Smooth muscle cell (in vitro differentiated cells): Measurements from ENCODE around the gene CDC25C. TPM values are rescaled to one million over a fixed set of nuclear protein-coding genes. Genes with fewer than 3 reads are reported as not detected.
"Not testable (repeated sequence)": the region's sequence is repeated elsewhere in the genome, so short reads cannot be mapped to it uniquely, and the experiment has no call there.

Experiments used
- DNase-seq: peaks from one replicate; lab custom pipeline; 2025; ENCODE audit not compliant: unreplicated experiment; lab: John Stamatoyannopoulos, UW
- H2AFZ ChIP-seq: fragments of 200-600 bp; sonication (generic); 2 replicates; pipeline ENCODE4 v1.6.0; 2016; ENCODE audit warnings: antibody characterized with exemption, low read depth, mild to moderate bottlenecking
- H3F3A ChIP-seq: fragments of 200-600 bp; sonication (generic); 2 replicates; pipeline ENCODE4 v1.6.0; 2017; ENCODE audit warnings: antibody characterized with exemption, low read depth
- H3K27ac ChIP-seq: fragments of 200-600 bp; sonication (generic); 2 replicates; pipeline ENCODE4 v1.5.1; 2016; ENCODE audit warnings: low read depth, mild to moderate bottlenecking
- H3K27me3 ChIP-seq: fragments of 200-600 bp; sonication (generic); 2 replicates; pipeline ENCODE4 v1.6.1; 2016; ENCODE audit warnings: low read depth, mild to moderate bottlenecking
- H3K36me3 ChIP-seq: fragments of 200-600 bp; sonication (generic); 2 replicates; pipeline ENCODE4 v1.5.1; 2016; ENCODE audit warnings: low read depth
- H3K4me1 ChIP-seq: fragments of 200-600 bp; sonication (generic); 2 replicates; pipeline ENCODE4 v1.5.1; 2016; ENCODE audit warnings: low read depth
- H3K4me2 ChIP-seq: fragments of 200-600 bp; sonication (generic); 2 replicates; pipeline ENCODE4 v1.6.0; 2016; ENCODE audit warnings: mild to moderate bottlenecking
- H3K4me3 ChIP-seq: fragments of 200-600 bp; sonication (generic); 2 replicates; pipeline ENCODE4 v1.5.1; 2016; ENCODE audit warnings: mild to moderate bottlenecking
- H3K79me2 ChIP-seq: fragments of 200-600 bp; sonication (generic); 2 replicates; pipeline ENCODE4 v1.6.0; 2016; ENCODE audit warnings: low read depth, mild to moderate bottlenecking
- H3K9ac ChIP-seq: fragments of 200-600 bp; sonication (generic); 2 replicates; pipeline ENCODE4 v1.6.0; 2016; ENCODE audit warnings: low read depth
- H3K9me3 ChIP-seq: fragments of 200-600 bp; sonication (generic); replicated peaks from 2 replicates; pipeline ENCODE4 v1.5.1; 2016; ENCODE audit warnings: low read depth
- H4K20me1 ChIP-seq: fragments of 200-600 bp; sonication (generic); 2 replicates; pipeline ENCODE4 v1.6.0; 2016; ENCODE audit warnings: low read depth
- WGBS: methylation state at CpG from one replicate; pipeline ENCODE4 v1.1.7; 2016; ENCODE audit warnings: low lambda C conversion rate; 5-methylcytosine and 5-hydroxymethylcytosine counted together
- polyA plus RNA-seq: library from polyadenylated mRNA; unstranded; fragments of >200 nt; fragmentation: Nextera tagmentation; extraction: Ambion mirVana; gene quantifications from 2 replicates; pipeline ENCODE4 v1.2.1, GENCODE V29; 2016
- total RNA-seq: library from RNA; depleted of rRNA; stranded (reverse); fragments of >200 nt; gene quantifications from 2 replicates; pipeline ENCODE4 v1.2.3, GENCODE V29; 2014
- TF ChIP-seq, protein P1 (sequence below): fragments of 200-600 bp; sonication (generic); IDR thresholded peaks from 2 replicates; pipeline ENCODE4 v1.5.1; 2017; ENCODE audit warnings: borderline replicate concordance, mild to moderate bottlenecking, antibody characterized with exemption; ENCODE audit not compliant: insufficient read depth, poor library complexity, severe bottlenecking

The CDC25C gene
- total and polyA plus RNA-seq, 2 experiments from 2014 or later = 2.6 to 3.0 TPM

DNA sequence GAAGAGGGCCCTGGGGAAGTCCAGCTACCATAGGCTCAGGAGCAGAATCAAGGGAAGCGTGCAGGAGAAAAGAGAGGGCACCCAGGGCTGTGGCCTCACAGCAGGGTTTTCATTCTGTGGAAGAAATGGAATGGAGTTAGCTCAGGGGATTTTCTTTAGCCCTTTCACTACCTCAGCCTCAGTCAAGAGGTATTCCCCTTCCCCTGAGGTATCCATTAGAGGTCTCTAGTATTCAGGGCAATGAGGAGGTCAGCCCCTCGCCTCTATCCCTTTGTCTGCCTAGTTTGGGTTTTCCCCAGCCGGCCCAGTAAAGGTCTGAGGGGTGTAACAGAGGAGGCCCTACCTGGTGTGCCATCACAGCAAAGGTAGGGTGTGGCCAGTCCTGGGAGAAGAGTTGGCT lies 78.7 kb downstream of the CDC25C start:
- TF ChIP-seq, protein P1, sequence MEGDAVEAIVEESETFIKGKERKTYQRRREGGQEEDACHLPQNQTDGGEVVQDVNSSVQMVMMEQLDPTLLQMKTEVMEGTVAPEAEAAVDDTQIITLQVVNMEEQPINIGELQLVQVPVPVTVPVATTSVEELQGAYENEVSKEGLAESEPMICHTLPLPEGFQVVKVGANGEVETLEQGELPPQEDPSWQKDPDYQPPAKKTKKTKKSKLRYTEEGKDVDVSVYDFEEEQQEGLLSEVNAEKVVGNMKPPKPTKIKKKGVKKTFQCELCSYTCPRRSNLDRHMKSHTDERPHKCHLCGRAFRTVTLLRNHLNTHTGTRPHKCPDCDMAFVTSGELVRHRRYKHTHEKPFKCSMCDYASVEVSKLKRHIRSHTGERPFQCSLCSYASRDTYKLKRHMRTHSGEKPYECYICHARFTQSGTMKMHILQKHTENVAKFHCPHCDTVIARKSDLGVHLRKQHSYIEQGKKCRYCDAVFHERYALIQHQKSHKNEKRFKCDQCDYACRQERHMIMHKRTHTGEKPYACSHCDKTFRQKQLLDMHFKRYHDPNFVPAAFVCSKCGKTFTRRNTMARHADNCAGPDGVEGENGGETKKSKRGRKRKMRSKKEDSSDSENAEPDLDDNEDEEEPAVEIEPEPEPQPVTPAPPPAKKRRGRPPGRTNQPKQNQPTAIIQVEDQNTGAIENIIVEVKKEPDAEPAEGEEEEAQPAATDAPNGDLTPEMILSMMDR = no peak
- 83% methylated on average over 3 of the region's 3 CpGs for WGBS

DNA sequence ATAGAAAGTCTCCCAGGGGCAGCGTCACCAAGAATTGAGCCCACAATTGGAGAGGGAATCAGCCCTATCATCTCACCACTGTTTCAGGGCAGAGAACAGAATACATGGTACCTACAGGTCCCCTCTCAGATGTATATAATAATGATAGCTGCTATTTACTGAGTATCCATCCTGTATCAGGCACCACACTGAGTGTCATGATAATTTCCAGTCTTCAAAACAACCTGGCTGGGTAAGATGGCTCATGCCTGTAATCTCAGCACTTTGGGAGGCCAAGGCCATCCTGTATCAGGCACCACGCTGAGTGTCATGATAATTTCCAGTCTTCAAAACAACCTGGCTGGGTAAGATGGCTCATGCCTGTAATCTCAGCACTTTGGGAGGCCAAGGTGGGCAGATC lies 83.8 kb downstream of the CDC25C start:
- not testable (repeated sequence) for H3F3A ChIP-seq, H3K79me2 ChIP-seq, H3K4me2 ChIP-seq, H2AFZ ChIP-seq, H3K36me3 ChIP-seq, H3K27ac ChIP-seq, DNase-seq, H3K4me3 ChIP-seq, H3K9me3 ChIP-seq, H4K20me1 ChIP-seq, H3K9ac ChIP-seq, H3K27me3 ChIP-seq
- H3K4me1 ChIP-seq = peaks cover 12% of the 10 kb centered on the region
- WGBS = 90% methylated on average over 2 of the region's 2 CpGs

More for the DNA sequence above, 78.7 kb downstream of the CDC25C start:
- H4K20me1 ChIP-seq = no peaks in the 10 kb centered on the region
- no peaks in the 10 kb centered on the region for H3K79me2 ChIP-seq
- H3K4me2 ChIP-seq = no peak overlapping the region
- H3K4me3 ChIP-seq = no peak overlapping the region
- H3K9ac ChIP-seq = no peak overlapping the region
- H3K27ac ChIP-seq = no peak overlapping the region
- DNase-seq = no peak
- H3K9me3 ChIP-seq = no peaks in the 10 kb centered on the region
- H3F3A ChIP-seq = no peaks in the 10 kb centered on the region
- H3K36me3 ChIP-seq = no peaks in the 10 kb centered on the region
- no peak overlapping the region for H2AFZ ChIP-seq
- no peaks in the 10 kb centered on the region for H3K27me3 ChIP-seq
- H3K4me1 ChIP-seq = no peaks in the 10 kb centered on the region

DNA sequence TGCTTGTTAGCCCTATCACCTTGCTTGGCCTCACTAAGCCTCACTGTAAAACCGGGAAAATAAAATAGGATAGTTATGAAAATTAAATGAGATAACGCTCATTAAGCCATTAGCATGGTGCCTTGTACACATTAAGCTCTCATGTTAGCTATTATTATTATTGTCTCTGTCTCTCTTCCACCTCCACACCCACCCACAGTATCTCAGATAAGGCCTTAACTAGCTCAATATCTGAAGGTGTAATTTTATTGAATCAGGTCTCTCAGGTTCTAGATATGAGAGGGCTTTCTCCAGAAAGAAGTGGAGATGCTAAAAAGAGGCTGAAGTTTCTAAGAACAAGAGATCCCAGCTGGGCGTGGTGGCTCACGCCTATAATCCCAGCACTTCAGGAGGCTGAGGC lies 84.8 kb downstream of the CDC25C start:
- H3K27me3 ChIP-seq = no peaks in the 10 kb centered on the region
- H3K27ac ChIP-seq = no peak overlapping the region
- TF ChIP-seq, protein P1 = no peak
- H3K79me2 ChIP-seq = no peaks in the 10 kb centered on the region
- no peaks in the 10 kb centered on the region for H3F3A ChIP-seq
- H4K20me1 ChIP-seq = no peaks in the 10 kb centered on the region
- H3K36me3 ChIP-seq = no peaks in the 10 kb centered on the region
- H3K9ac ChIP-seq = no peak overlapping the region
- no peak overlapping the region for H3K4me2 ChIP-seq
- no peak overlapping the region for H2AFZ ChIP-seq
- no peaks in the 10 kb centered on the region for H3K9me3 ChIP-seq
- DNase-seq = no peak
- peaks cover 18% of the 10 kb centered on the region for H3K4me1 ChIP-seq
- WGBS = 94% methylated on average over 4 of the region's 4 CpGs
- no peak overlapping the region for H3K4me3 ChIP-seq

DNA sequence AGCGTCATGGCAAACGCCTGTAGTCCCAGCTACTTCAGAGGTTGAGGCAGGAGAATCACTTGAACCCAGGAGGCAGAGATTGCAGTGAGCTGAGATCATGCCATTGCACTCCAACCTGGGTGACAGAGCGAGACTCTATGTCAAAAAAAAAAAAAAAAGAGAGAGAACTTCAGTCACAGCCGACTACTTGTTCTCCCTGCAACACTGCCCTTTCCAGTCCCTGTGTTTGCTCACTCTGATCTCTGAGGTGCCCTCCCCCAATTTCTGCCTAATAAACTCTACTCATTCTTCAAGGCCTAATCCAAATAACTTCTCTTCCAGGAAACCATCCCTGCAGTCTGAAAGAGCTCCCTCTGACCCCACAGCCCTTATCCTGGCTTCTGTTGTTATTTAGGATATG lies 85.3 kb downstream of the CDC25C start:
- WGBS = 79% methylated on average over 4 of the region's 4 CpGs
- DNase-seq = no peak
- Histone ChIP-seq H3K9me3 (no peaks in the 10 kb centered on the region), H3K9ac (no peak overlapping the region), H3F3A (no peaks in the 10 kb centered on the region), H3K4me1 (peaks cover 22% of the 10 kb centered on the region), H3K27ac (no peak overlapping the region), H4K20me1 (no peaks in the 10 kb centered on the region), H3K79me2 (no peaks in the 10 kb centered on the region), H2AFZ (no peak overlapping the region), H3K36me3 (no peaks in the 10 kb centered on the region), H3K4me3 (no peak overlapping the region), H3K4me2 (no peak overlapping the region), H3K27me3 (no peaks in the 10 kb centered on the region)
- TF ChIP-seq, protein P1 = no peak
